SK-N-MC (cell line): ENCODE results near the gene CSRP3.

Experiments used
- EZH2 ChIP-seq: fragments of 200-600 bp; sonication (generic); IDR thresholded peaks from one replicate; pipeline ENCODE4 v1.6.1; 2017; ENCODE audit warnings: antibody characterized with exemption
- FOXP2 ChIP-seq: optimal IDR thresholded peaks from 2 replicates; pipeline ENCODE3; 2011; ENCODE audit warnings: mild to moderate bottlenecking, moderate library complexity; ENCODE audit not compliant: insufficient read depth; ENCODE audit errors: extremely low read length, control extremely low read depth
- POLR2AphosphoS5 ChIP-seq: IDR thresholded peaks from 2 replicates; pipeline ENCODE4 v1.6.1; 2012; ENCODE audit warnings: mild to moderate bottlenecking, low read depth, low read length, borderline replicate concordance

DNA sequence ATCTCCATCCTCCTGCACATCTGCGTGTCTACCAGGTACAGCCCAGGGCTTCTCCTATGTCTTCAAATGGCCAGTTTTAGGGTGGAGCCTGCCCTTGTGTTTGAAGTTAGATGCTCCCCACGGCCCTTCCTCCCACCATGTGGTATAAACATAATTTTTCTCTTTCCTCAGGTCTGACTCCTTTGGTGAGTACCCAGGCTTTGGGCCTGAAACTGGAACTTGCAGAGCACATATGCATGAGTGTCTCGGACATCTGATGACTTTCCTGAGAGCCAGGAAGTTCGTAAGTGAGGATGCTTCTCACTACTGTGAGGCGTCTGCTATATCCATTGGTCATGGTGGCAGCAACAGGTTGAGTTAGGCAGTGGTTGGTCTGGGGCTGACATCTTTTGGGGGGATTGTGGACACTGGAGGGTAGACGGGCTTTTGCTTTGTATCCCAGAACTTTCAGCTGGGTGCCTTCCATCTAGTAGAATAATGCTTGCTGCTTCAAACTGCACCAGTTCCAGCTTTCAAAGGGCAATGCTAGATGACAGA, 16.2 kb downstream of the CSRP3 start:
- TF ChIP-seq EZH2 (no peak), POLR2AphosphoS5 (no peak), FOXP2 (no peak)
